Ascending aorta (tissue), 2 donors: ENCODE measurements around the gene HMHB1. TPM values are rescaled to one million over a fixed set of nuclear protein-coding genes. Genes with fewer than 3 reads are reported as not detected.

Experiments used
- DNase-seq, 2 donors: peaks; one replicate each; pipeline ENCODE4 v3.0.0-alpha.2; 2019; ENCODE audit warnings: low spot score in 2 of 2
- H3K27ac ChIP-seq, 2 donors: fragments of 200-600 bp; sonication (generic); one replicate each; pipeline ENCODE4 v1.5.1; 2016 to 2017; ENCODE audit warnings: mild to moderate bottlenecking in 1 of 2
- H3K27me3 ChIP-seq: fragments of 200-600 bp; sonication (generic); one replicate; pipeline ENCODE4 v1.5.1; 2017
- H3K36me3 ChIP-seq, 2 donors: fragments of 200-600 bp; sonication (generic); one replicate each; pipeline ENCODE4 v1.5.1; 2016
- H3K4me1 ChIP-seq, 2 donors: fragments of 200-600 bp; sonication (generic); one replicate each; pipeline ENCODE4 v1.5.1; 2016 to 2017; ENCODE audit warnings: mild to moderate bottlenecking in 1 of 2
- H3K4me3 ChIP-seq, 2 donors: fragments of 200-600 bp; sonication (generic); one replicate each; pipeline ENCODE4 v1.5.1; 2016 to 2017; ENCODE audit warnings: mild to moderate bottlenecking in 1 of 2
- H3K9me3 ChIP-seq, 2 donors: fragments of 200-600 bp; sonication (generic); one replicate each; pipeline ENCODE4 v1.5.1; 2016
- CTCF ChIP-seq, 3 experiments: fragments of 200-600 bp in 2 of 3; fragments of 450-650 bp in 1 of 3; sonication (generic) in 2 of 3; IDR thresholded peaks; one replicate each; pipeline ENCODE4 v1.5.1; 2016 to 2019; ENCODE audit warnings: antibody characterized with exemption in 3 of 3, mild to moderate bottlenecking in 1 of 3, moderate library complexity in 1 of 3
- intact Hi-C: fragments of 100-400 bp; cut with DNase I; formaldehyde crosslinking; loops from one replicate; pipeline ENCODE4 v1.15.1; 2023
- total RNA-seq: library from RNA; depleted of rRNA; stranded (reverse); fragments of >200 nt; gene quantifications from one replicate; pipeline ENCODE4 v1.1.0, GENCODE V29; 2016

Gene HMHB1
- total RNA-seq, 1 donor from 2014 or later: not detected

GRCh38 chr5:143781993-143782520 lies 29.9 kb upstream of the HMHB1 start:
- no peaks in the 10 kb centered on the region for H3K36me3 ChIP-seq
- intact Hi-C loops: no loop called here
- no peak overlapping the region for H3K4me3 ChIP-seq
- no peaks in the 10 kb centered on the region for H3K9me3 ChIP-seq
- no peak for TF ChIP-seq CTCF (IDR thresholded peaks at IDR 0.05)
- H3K4me1 ChIP-seq: no peaks in the 10 kb centered on the region
- DNase-seq: no peak
- H3K27ac ChIP-seq: no peak overlapping the region
- no peaks in the 10 kb centered on the region for H3K27me3 ChIP-seq

- Histone ChIP-seq H3K36me3 (no peaks in the 10 kb centered on the region), H3K4me3 (no peak overlapping the region), H3K27me3 (no peaks in the 10 kb centered on the region), H3K4me1 (no peaks in the 10 kb centered on the region), H3K9me3 (no peaks in the 10 kb centered on the region), H3K27ac (no peak overlapping the region)
- intact Hi-C loops: no loop called here
- DNase-seq: no peak
- no peak for TF ChIP-seq CTCF (IDR thresholded peaks at IDR 0.05)
These were observed 29.2 kb upstream of the HMHB1 start for GRCh38 chr5:143782588-143783386.

GRCh38 chr5:143788401-143788800 lies 23.6 kb upstream of the HMHB1 start:
- Histone ChIP-seq H3K4me1 (peaks cover 0 to 2% of the 10 kb centered on the region in 2 donors), H3K4me3 (no peak overlapping the region), H3K36me3 (no peaks in the 10 kb centered on the region), H3K9me3 (no peaks in the 10 kb centered on the region), H3K27ac (no peak overlapping the region), H3K27me3 (no peaks in the 10 kb centered on the region)
- no peak for DNase-seq
- TF ChIP-seq CTCF (IDR thresholded peaks at IDR 0.05): no peak
- intact Hi-C loops: no loop called here

- DNase-seq: no peak
- H3K4me3 ChIP-seq: no peak overlapping the region
- H3K27me3 ChIP-seq: no peaks in the 10 kb centered on the region
- H3K27ac ChIP-seq: no peak overlapping the region
- no peaks in the 10 kb centered on the region for H3K9me3 ChIP-seq
- intact Hi-C loops: no loop called here
- no peaks in the 10 kb centered on the region for H3K36me3 ChIP-seq
- H3K4me1 ChIP-seq: peaks cover 0 to 2% of the 10 kb centered on the region in 2 donors
- no peak for TF ChIP-seq CTCF (IDR thresholded peaks at IDR 0.05)
These were observed 21.4 kb upstream of the HMHB1 start for GRCh38 chr5:143790457-143791112.

GRCh38 chr5:143791848-143792731 lies 19.9 kb upstream of the HMHB1 start:
- Histone ChIP-seq H3K36me3 (no peaks in the 10 kb centered on the region), H3K27me3 (no peaks in the 10 kb centered on the region), H3K4me3 (peak overlapping the region; percentile 24 to 45), H3K9me3 (no peaks in the 10 kb centered on the region), H3K4me1 (peaks cover 0 to 2% of the 10 kb centered on the region in 2 donors), H3K27ac (peak overlapping the region; percentile 21 to 40)
- no peak for TF ChIP-seq CTCF (IDR thresholded peaks at IDR 0.05)
- intact Hi-C loops: no loop called here
- DNase-seq: no peak
